ENCODE measurements around the gene IFNGR1.
A peak's percentile ranks its signal among the peaks of the same experiment; 100 is the strongest.

Gene IFNGR1

DNA sequence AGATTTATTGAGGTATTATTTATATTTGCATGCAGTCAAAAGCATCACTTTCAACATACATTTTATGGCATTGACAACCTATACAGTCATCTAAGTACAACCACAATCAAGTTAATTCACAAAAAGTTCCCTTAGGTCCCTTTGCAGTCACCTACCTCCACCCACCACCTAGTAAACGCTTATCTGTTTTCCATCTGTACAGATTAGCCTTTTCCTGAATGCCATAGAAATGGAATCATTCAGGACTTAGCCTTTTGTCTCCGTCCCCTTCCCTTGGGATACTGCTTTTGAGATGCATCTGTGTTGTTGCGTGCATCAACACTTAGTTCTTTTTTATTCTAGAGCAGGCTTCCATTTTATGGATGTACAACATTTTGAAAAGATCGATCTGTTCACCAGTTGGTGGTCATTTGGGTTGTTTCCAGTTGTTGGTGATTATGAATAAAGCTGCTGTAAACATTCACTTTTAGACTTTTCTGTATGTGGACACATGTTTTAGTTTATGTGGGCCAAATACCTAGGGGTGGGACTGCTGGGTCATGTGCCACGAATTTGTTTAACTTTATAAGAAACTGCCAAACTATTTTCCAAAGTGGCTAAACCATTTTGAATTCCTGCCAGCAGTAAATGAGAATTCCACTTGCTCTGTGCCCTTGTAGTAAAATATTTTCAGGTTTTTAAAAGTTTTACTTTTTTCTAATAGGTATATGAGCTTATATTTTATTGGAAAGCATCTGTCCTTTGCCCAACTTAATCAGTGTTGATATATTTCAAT is 17.6 kb upstream of the IFNGR1 start:
- TF ChIP-seq, protein P1, sequence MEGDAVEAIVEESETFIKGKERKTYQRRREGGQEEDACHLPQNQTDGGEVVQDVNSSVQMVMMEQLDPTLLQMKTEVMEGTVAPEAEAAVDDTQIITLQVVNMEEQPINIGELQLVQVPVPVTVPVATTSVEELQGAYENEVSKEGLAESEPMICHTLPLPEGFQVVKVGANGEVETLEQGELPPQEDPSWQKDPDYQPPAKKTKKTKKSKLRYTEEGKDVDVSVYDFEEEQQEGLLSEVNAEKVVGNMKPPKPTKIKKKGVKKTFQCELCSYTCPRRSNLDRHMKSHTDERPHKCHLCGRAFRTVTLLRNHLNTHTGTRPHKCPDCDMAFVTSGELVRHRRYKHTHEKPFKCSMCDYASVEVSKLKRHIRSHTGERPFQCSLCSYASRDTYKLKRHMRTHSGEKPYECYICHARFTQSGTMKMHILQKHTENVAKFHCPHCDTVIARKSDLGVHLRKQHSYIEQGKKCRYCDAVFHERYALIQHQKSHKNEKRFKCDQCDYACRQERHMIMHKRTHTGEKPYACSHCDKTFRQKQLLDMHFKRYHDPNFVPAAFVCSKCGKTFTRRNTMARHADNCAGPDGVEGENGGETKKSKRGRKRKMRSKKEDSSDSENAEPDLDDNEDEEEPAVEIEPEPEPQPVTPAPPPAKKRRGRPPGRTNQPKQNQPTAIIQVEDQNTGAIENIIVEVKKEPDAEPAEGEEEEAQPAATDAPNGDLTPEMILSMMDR (conservative IDR thresholded peaks at IDR 0.05; ENCODE audit: low read depth, low read length), result no peak
- H3K4me3 ChIP-seq (ENCODE audit: low read depth, low read length), result no peak overlapping the region
- DNase-seq (ENCODE audit: low read depth), result no peak

DNA sequence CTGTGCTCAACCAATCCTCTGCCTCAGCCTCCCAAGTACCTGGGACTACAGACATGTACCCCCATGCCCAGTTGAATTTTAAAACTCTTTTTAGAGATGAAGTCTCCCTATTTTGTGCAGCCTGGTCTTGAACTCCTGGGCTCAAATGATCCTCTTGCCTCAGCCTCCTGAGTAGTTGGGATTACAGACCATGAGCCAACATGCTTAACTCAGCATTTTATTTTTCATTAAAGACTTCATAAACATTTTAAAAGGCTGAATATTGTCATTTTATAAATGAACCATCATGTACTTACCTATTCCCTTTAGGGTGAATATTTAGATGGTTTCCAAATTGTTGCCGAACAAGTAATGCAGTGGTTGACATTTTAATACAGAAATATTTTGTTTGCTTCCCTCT is 16.5 kb upstream of the IFNGR1 start:
- H3K4me3 ChIP-seq (ENCODE audit: low read depth, low read length), result no peak overlapping the region
- DNase-seq (ENCODE audit: low read depth), result no peak
- TF ChIP-seq, protein P1 (conservative IDR thresholded peaks at IDR 0.05; ENCODE audit: low read depth, low read length), result no peak

DNA sequence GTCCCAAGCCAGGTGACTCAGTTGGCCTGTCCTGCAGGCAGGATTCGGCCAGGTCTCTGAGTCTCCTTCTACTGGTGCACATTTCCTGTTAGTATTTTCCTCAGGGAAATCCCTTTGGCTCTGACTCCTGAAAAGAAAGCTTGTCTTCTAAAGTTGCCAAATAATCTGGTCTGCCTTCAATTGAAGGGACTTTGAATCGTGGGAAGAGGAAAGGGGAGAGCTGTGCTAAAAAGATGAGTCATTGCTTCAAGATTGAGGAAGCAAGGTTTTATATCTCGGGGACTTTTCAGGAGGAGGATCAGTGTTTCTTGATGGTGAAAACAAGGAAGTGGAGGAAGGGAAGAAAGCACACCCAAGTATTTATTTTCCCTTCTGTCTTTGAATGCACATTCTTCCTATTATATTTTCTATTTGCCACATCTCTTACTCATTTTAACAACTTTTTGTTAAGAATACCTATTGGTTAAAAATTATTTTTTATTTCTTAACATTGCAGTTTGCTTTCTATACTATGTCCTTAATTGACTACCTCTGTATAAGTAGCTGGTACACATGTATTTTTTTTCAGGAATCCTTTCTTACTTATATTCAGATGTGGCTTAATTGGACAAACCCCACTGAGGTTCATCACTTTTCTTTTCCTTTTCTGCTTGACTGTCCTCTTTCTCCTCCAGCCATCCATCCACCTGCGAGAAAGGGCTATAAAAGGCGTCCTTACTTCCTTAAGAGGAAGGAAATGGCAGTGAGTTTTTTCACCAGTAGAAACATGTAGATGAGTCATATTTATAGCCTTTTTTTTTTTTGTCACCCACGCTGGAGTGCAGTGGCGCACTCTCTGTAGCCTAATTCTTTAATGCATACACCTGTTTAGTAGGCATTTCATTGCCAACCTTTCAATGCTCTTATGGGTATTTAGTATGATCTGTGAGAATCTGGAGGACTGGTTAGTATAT is 15.0 kb upstream of the IFNGR1 start:
- peak; percentile 92 for DNase-seq (ENCODE audit: low read depth)
- H3K4me3 ChIP-seq (ENCODE audit: low read depth, low read length), result no peak overlapping the region
- TF ChIP-seq, protein P1 (conservative IDR thresholded peaks at IDR 0.05; ENCODE audit: low read depth, low read length), result no peak

DNA sequence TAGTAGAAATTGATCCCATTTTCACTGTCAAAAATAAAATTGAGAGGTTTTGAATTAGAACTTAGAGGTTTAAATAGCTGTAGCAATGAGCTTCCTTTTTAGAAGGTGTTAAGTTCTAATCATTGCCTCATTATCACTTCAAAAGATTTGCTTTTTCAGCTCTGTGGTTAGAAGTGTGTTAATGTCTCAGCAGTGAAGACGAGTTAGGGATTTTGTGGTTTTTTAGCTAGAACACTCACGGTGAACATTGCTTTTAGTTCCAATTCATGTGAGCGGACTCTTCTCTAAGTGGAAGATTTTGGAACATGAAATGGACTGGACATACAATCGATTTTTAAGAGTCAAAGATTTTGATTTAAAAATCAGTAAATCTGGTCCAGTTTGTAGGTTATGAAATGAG is 12.7 kb upstream of the IFNGR1 start:
- H3K4me3 ChIP-seq (ENCODE audit: low read depth, low read length), result no peak overlapping the region
- TF ChIP-seq, protein P1 (conservative IDR thresholded peaks at IDR 0.05; ENCODE audit: low read depth, low read length), result no peak
- no peak for DNase-seq (ENCODE audit: low read depth)

DNA sequence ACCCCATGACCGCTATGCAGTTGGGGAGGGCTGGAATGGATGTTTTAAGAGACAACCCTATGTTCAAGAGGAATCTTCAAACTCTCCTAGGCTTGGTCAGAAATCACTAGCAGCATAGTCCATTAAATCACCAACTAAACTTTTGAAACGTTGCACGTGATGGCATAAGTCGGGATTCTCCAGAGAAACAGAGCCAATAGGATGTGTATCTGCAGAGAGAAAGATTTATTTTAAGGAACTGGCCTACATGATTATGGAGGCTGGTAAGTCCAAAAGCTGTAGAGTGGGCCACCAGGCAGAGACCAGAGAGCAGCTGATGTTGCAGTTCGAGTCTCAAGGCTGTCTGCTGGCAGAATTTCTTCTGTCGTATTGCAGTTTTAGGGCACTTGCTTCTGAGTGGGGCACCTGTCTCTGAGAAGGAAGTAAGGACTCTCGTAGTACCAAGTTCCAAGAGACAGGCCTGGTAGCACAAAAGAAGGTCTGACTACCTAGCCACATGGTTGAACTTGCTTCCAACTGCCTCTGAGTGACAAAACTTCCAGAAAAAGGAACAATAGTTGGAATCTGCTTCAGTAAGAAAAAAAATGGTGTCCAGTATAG is 11.9 kb upstream of the IFNGR1 start:
- no peak overlapping the region for H3K4me3 ChIP-seq (ENCODE audit: low read depth, low read length)
- TF ChIP-seq, protein P1 (conservative IDR thresholded peaks at IDR 0.05; ENCODE audit: low read depth, low read length), result no peak

DNA sequence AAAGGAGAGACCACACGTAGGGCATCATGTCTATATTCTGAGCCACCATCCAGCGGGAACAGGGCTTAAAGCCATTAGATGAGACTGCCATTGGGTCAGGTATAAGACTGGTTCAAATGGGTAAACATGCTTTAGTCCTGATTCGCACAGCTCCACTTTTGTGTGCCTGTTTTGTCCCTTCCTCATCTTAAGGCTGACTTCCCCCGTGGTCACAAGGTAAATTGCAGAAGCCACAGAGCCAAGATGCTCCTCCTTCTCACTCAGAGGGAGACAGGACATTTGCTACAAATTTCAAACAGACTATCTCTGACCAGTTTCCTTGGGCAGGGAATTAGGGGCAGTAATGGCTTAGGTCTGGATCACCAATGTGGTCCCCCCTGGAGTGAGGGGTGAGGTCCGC is 11.4 kb upstream of the IFNGR1 start:
- TF ChIP-seq, protein P1 (conservative IDR thresholded peaks at IDR 0.05; ENCODE audit: low read depth, low read length), result no peak
- H3K4me3 ChIP-seq (ENCODE audit: low read depth, low read length), result no peak overlapping the region
- DNase-seq (ENCODE audit: low read depth), result no peak

More for the DNA sequence above, 11.9 kb upstream of the IFNGR1 start:
- no peak for DNase-seq (ENCODE audit: low read depth)

All from choroid plexus epithelial cell (primary cell).